HG02970 (cell line): ENCODE data around the gene PTGES3L.

ENCODE experiments used
- ATAC-seq: cut with Tn5 transposase; IDR thresholded peaks from one replicate; pipeline ENCODE4 v1.9.1; 2021; ENCODE audit warnings: mild to moderate bottlenecking, moderate library complexity, moderate number of reproducible peaks; ENCODE audit not compliant: unreplicated experiment, low FRiP score

Gene PTGES3L

DNA sequence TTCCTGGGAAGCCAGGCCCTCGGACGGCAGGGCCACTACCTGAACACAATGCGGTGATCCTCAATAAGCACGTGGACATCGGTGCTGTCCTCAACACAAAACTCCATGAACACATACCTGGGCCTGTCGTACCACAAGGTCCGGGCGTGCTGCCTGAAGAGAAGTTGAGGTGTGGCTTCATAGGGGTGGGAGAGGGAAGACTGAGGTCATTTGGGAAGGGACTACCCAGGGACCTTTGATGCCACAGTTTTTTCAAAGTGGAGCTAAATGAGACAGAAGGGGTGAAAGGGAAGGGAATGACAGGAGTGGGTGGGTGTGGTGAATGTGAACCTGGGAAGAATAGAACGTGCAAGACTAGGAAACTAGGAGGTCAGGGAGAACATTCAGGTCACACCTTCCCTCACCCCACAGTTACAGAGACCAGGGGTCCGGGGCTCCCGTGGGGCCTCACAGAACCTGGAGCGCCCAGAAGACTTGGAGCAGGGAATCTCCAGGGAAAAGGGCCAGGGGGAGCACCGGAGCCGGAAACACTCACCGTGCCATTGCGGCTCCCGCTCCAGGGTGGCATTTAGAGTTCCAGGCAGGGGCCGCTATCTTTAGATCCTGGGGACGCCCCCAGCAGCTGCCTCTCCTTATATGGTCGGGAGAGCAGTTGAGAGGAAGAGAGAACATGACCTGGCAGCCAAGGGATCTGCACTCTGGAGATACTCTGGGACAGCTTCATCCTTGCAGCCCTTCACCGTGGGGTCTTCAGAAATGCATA is at the start of gene PTGES3L:
PTGES3L (minus strand) TSS at position 570 of the 763 bp plus-strand sequence; CDS start at position 543, 27 bp downstream.
- ATAC-seq = no peak

DNA sequence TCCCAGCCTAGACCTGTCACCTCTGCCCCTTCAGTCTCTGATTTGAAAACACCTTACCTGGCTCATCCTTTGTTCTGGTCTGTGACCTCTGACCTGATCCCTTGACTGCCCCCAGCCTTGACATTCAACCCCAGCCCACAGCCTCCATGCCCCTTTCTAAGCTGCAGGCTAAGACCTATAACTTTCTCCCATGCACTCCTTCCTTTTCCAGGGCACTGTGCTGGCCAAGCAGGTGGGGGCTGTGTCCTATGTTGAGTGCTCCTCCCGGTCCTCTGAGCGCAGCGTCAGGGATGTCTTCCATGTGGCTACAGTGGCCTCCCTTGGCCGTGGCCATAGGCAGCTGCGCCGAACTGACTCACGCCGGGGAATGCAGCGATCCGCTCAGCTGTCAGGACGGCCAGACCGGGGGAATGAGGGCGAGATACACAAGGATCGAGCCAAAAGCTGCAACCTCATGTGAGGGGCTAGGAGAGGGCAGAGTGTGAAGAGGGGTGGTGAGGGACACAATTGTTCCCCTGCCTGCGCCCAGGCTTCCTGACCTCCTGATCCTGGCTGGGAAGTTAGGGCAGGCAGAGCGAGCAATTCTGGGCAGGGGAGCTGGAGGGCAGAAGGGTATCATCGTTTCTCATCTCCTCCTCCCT is 48.5 kb upstream of the PTGES3L start:
- ATAC-seq = no peak

DNA sequence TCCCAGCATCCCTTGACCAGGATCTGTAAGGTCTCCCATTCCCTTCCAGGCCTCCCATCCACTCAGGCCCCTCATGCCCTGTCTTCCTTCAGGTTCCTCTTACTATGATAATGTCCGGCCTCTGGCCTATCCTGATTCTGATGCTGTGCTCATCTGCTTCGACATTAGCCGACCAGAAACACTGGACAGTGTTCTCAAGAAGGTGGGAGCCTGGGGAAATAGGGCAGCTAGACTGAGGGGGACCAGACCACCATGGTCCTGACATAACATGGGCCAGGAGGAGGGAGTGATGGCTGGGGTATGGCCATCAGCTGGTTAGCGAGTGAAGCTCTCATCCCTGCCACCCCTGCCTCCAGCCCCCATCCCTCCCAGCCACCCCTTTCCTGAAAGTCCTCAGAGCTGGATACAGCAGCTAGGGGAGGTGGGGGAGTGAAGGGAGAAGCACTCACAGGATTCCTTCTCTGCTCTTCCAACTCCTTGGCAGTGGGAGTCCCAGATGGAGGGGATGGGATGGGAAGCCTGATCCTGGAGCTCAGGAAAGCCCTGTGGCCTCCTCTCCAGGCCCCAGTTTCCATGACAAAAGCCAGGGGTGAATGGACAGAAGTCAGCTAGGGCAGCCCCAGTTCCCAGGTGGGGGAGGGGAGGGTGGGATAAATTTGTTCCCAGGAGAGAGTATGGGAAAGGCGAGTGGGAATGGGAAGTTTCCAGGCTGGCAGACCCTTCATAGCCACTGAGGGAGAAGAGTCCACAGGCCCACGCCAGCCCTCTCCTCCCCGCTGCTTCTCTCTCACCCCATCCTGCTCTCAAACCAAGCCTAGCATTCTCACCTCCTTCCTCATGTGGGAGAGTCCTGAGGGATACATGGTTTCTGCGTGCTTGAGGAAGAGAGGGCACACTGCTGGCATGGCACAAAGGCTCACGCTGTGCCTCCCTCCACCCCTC is 47.5 kb upstream of the PTGES3L start:
- no peak for ATAC-seq

DNA sequence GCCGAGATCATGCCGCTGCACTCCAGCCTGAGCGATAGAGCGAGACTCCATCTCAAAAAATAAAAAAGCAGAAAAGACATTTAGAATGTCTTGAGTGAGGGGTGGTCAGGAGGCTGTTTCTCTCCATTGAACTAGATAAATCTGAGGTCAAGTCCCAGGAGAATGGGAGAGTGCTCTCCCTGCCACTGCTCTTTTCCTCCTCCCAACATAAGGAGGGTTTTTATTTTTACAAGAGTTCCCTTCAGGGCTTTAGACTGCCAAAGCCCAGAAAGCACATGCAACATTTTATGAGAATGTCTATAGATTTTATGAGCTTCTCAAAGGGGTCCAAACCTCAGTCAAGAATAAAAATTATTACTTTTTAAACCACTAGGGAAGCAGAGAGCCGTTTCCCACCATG is 46.7 kb upstream of the PTGES3L start:
- no peak for ATAC-seq

DNA sequence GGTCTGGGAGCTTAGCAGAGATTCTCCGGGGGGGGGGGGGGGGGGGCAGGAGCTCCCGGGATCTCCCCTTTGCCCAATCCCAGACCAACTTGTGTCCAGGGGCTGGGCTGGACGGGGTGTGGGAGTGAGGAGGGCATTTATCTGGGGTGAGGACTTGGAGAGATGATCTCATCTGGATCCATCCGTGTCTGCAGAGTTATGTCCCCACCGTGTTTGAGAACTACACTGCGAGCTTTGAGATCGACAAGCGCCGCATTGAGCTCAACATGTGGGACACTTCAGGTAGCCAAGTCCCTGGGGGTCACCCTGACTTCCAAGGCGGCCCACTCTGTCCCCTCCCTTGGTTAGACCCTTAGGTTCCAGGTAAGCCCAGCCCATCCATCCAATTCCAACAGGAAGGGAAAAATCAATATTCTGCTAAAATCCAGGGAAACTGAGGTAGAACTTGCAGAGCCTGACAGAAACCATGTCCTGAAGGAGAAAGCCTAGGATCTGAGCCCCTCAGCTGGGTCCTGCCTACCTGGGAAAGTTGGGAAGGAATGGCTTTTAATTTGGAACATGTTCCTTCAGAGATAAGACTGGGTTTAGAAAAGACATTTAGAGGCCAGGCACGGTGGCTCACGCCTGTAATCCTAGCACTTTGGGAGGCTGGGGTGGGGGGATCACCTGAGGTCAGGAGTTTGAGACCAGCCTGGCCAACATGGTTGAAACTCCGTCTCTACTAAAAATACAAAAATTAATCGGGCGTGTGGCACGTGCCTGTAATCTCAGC is 46.1 kb upstream of the PTGES3L start:
- ATAC-seq = no peak

DNA sequence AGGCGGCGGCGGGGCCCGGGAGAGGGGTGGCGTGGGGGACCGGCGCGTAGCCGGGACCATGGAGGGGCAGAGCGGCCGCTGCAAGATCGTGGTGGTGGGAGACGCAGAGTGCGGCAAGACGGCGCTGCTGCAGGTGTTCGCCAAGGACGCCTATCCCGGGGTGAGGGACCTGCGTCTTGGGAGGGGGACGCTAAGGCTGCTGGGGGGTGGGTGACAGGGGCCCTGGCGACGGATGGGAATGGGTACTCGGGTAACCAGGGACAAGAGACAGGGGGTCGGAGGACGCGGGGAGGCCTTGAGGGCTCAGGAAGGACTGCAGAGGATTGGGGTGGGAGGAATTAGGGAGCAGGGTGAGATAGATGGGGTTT is 45.4 kb upstream of the PTGES3L start:
- ATAC-seq = no peak

DNA sequence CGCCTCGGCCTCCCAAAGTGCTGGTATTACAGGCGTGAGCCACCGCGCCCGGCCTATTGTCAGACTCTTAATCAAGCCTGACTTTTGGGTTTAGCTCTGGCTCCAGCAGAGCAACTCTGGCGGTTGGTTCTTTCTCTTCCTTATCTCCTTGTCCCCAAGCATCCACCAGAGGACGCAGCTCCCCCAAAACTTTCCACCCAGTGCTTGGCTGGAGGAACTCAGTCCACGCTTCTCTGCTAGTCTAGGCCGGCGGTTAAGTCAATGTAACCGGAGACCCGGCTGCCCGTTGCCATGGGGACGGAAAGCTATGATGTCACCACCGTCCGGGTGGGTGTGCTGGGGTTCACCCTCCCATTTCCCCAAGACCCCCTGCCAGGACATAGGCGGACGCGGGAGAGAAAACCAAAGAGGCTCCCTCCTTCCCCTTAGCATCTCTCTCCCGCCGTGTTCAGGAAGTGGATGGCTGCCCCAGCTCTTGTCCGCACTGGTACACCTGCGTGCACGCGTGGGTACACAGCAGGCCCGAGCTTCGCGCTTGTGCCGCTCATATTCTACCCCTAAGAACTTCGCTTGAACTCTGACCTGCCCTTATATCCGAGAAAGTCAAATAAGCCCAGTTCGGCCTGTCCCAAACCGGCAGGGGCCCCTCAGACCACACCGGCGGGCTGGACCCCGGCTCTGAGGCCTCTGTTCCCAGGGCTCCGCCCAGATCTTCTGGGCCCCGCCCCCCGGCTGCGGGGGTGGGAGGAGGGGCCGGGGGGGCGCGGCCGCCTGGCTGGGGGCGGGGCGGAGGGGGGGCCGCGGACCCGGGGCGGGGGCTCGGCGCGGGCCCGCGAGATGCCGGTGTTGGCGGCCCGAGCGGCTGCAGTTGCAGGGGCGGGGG is 44.8 kb upstream of the PTGES3L start, which contains the start of gene RND2:
RND2 (plus strand) TSS at position 825 of the 883 bp plus-strand sequence. CDS start 117 bp downstream, outside the sequence.
- no peak for ATAC-seq

DNA sequence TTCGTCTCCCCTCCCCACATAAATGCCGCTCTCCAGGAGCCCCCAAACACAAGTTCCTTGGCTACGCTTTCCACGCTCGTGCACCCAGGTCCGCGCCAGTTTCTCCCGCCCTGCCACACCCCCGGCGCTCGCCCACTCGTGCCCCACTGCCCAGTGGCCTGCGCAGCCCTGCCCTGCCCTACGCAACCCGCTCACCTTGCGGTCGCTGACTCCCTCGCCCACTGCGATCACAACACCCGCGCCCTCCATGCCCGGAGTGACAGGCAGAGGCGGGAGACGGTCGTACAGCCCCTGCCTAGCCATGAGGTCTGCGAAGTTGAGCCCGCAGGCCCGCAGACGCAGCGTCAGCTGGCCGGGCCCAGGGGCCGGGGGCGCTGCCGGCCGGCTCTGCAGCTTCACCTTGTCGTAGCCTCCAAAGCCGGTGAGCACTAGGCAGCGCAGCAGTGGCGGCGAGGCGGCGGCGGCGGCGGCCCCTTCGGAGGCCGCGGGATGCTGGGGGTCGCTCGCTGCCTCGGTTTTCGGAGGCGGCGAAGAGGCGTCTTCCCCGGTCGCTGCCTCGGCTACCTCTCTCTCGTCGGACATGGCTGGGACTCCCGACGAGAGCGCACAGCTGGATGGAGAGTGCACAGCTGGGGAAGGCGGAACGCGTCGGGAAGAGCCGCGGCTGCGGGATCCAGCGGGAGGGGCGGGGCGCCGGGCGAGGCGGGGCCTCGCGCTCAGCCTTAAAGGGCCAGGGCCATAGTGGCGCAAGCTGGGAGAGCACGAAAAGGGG is 42.0 kb upstream of the PTGES3L start, which contains the start of gene VAT1:
VAT1 (minus strand) TSS at position 645 of the 772 bp plus-strand sequence; CDS start at position 582, 63 bp downstream.
- ATAC-seq = peak; percentile 42

DNA sequence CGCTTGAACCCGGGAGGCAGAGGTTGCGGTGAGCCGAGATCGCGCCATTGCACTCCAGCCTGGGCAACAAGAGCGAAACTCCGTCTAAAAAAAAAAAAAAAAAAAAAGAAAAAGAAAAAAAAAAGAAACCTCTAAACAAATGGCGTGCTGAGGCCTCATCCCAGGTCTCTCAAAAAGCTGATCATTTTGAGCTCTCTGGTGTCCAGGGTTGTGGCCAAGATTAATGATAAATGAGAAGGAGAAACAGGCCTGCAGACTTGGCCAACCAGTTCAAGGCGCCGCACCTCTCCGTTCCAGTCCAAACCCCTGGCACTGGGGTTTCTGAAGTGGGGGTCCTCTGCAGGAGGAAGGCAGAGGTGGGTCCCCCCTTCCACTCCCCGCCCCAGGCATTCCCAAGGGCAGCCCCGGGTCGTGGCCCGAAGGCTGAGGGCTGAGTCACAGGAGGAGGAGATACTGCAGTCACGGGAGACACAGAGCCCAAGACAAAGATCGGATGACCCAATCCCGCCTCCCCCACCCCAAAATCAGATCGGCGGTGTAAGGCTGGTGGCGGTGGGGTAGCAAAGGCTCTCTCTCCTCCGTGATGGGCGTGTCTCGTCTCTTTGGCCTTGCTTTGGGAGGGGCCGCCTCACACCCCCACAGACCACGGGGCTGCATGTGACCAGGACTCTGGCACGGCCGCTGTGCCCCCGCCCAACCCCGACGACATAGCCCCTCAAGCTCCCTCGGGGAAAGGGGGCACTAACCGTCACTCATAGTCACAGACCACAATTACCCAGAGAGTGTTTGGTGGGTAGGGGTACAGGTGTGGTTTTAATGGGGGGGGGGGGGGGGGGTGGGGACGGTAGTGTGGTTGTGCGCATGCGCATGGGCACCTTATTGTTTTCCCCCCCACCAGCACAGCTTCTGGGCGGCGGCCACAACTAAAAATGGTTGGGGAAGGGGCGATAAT is 41.2 kb upstream of the PTGES3L start:
- no peak for ATAC-seq

DNA sequence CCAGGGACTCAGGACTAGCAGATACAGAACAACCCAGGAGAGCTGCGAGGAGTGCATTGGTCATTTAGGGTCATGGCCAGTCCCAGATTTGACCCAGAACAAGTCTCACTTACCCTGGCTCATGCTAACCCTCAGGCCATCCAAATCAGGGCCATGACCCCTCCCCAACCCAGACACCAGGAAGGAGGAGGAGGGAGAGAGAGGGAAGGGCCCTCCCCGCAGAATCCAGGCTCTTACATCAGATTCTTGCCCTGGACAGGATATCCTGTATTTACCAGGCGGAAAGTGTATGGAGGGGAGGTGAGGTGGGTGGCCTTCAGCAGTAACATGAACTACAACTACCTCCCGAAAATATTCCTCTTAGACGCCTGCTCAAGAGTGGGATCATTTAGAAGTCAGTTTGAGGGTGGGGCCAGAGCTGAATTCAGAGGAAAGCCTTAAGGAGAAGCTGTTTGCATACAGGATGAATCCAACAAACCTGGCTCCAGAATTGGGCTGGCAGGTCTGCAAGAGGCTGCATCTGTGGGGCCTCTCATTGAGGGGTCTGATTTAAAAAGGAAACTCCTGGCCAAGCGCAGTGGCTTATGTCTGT is 40.2 kb upstream of the PTGES3L start:
- no peak for ATAC-seq

DNA sequence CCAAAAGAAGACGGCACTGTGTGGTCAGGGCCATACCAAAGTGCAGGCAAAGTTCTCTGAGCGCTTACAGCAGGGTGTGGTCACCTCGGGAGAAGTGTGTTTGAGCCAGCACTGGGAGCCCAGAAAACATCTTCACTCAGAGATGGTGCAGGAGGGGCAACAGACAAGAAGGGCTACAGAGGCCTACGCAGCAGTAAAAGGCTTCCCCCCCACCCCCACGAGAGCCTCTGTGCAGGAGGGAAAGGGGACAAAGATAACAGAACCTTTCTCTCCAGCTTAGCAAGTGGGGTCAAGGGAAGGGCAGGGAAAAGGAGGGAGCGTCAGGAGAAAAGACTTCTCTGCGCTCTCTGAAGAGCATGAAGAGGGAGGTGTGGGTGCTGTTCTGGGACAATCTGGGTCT is 39.5 kb upstream of the PTGES3L start:
- ATAC-seq = no peak

DNA sequence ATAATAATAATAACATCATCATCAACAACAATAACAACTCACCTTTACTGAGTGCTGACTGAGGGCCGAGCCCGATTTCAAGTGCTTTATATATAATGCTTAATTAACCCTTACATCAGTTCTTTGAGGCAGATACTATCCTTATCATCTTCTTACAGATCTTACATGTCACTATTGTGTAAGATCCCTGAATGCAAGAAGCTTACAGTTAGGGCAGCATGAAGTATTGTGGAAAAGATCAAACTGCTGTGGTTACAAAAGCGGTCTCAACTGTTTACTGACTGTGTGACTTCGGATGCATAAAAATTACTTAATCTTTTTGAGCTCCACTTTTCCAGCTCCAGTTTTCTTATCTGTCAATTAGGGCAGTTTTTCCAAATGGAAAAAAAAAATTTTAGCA is 39.1 kb upstream of the PTGES3L start:
- no peak for ATAC-seq

DNA sequence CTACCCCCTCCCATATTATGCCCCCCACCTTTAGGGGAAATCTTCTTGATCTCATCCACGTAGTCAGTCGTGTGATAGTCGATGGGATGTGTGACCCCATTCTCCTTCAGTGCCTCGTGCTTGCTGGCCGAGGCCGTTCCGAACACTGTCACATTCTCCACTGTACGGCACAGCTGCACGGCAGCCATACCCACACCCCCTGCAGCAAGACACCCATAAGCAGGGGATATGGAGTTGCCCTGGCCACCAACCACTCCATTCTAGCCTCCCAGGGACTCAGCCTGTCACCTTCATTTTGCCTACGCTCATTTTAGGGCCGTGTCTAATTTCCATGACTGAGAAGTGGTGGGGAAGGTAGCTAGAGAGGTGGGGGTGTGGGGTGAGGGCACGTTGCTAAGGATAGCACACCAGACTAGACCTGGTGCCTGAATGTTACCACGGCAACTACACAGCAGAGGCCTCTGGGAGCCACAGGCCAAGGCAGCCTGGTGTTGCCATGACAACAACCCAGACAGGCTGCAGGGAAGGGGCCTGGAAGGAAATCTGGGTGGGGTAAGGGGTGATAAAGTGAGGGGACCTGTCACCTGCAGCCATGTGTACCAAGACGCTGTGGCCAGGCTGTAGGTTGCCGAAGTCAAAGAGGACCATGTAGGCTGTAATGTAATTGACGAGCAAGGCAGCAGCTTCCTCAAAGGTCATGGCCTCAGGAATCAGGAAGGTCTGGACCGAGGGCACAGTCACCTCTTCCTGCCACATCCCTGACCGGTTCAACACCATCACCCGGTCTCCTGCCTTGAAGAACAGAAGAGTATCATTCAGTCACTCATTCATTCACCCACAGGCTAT is 38.4 kb upstream of the PTGES3L start:
- no peak for ATAC-seq

DNA sequence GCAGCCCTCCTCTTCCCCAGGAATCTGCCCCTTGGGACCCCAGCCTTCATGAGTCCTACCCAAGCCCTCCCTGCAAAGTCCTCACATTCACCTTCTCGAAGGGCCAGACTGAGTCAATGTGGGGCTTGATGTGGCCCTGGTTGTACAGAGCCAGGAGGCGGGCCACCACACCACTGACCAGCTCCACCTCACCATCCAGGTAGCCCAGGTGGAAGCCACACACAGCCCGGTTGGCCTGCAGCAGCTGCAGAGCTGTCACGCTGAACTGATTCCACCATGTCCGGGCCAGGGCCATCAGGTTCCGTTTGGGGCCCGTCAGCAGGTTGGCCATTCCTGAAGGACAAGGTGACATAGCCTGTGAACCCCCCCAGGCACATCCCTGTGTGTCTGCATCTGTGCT is 36.3 kb upstream of the PTGES3L start:
- ATAC-seq = no peak

DNA sequence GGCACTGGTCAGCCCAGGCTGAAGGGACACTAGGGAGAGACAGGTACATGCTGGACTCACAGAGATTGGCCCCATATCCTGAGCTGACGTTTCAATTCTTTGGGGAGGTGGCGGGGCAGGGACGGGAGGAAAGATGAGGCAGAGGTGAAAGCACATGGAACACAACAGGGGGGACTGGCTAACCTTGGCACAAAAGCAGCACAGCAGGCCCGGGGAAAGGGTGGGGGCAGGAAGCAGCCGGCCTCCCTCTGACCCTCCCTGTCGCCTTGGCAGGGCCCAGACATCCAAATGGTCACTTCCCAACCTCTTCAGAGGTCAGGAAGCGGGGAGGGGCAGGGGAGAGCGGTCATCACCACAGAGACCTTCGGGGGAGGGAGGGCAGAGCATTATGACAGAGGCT is 35.7 kb upstream of the PTGES3L start:
- no peak for ATAC-seq
